HEK293 (cell line): Measurements from ENCODE around the gene BPIFA2.

ENCODE experiments used
- CTCF ChIA-PET: fragments of 350-600 bp; formaldehyde crosslinking; extraction: SDS; loops from one replicate; lab custom pipeline; 2021; ENCODE audit warnings: antibody characterized with exemption; lab: Yijun Ruan, JAX
- POLR2A ChIA-PET: fragments of 300-600 bp; formaldehyde crosslinking; extraction: SDS; loops from one replicate; lab custom pipeline; 2020; ENCODE audit warnings: antibody characterized with exemption, inconsistent platforms; lab: Yijun Ruan, JAX
- H3K27ac ChIP-seq: fragments of 200-500 bp; sonication (Bioruptor generic); 2 replicates; pipeline ENCODE4 v1.5.1; 2014; ENCODE audit warnings: low read depth, low read length, control low read depth, inconsistent platforms; ENCODE audit errors: extremely low read depth
- H3K36me3 ChIP-seq, 2 experiments: fragments of 200-500 bp in 1 of 2; sonication (Bioruptor generic) in 1 of 2; 1 replicate in 1 of 2; 2 replicates in 1 of 2; pipeline ENCODE4 v1.5.1; 2014 to 2017; ENCODE audit warnings: inconsistent platforms in 2 of 2, low read length in 2 of 2; ENCODE audit not compliant: control insufficient read depth in 2 of 2, insufficient read depth in 1 of 2
- H3K4me1 ChIP-seq: fragments of 200-500 bp; sonication (Bioruptor generic); 2 replicates; pipeline ENCODE4 v1.5.1; 2014; ENCODE audit warnings: mild to moderate bottlenecking, low read length, inconsistent platforms; ENCODE audit not compliant: control insufficient read depth, insufficient read depth
- H3K4me3 ChIP-seq: 2 replicates; pipeline ENCODE4 v1.5.1; 2011; ENCODE audit warnings: low read depth, mild to moderate bottlenecking, control low read depth, low read length, moderate library complexity
- H3K9me3 ChIP-seq: fragments of 200-500 bp; sonication (Bioruptor generic); 2 replicates; pipeline ENCODE4 v1.5.1; 2014; ENCODE audit warnings: low read depth, low read length, inconsistent platforms; ENCODE audit not compliant: control insufficient read depth, insufficient read depth
- BCL11A ChIP-seq: fragments of 450-650 bp; formaldehyde crosslinking; IDR thresholded peaks from 2 replicates; pipeline ENCODE4 v1.5.1; 2016; ENCODE audit warnings: low read depth, missing biosample characterization, missing genetic modification characterization
- HOXC10 ChIP-seq: sonication (generic); formaldehyde crosslinking; IDR thresholded peaks from 2 replicates; pipeline ENCODE4 v1.8.1; 2023; ENCODE audit warnings: mild to moderate bottlenecking, missing genetic modification reagents
- HOXD13 ChIP-seq: sonication (generic); formaldehyde crosslinking; IDR thresholded peaks from 2 replicates; pipeline ENCODE4 v1.8.0; 2022; ENCODE audit warnings: missing genetic modification reagents, borderline replicate concordance
- KLF17 ChIP-seq: fragments of 450-650 bp; formaldehyde crosslinking; IDR thresholded peaks from 2 replicates; pipeline ENCODE4 v1.5.1; 2016; ENCODE audit warnings: missing biosample characterization, missing genetic modification characterization
- PATZ1 ChIP-seq: fragments of 450-650 bp; formaldehyde crosslinking; IDR thresholded peaks from 2 replicates; pipeline ENCODE4 v1.5.1; 2016; ENCODE audit warnings: missing biosample characterization, missing genetic modification characterization
- REST ChIP-seq: fragments of 450-650 bp; formaldehyde crosslinking; IDR thresholded peaks from 2 replicates; pipeline ENCODE4 v1.5.1; 2016; ENCODE audit warnings: missing biosample characterization, missing genetic modification characterization
- SP2 ChIP-seq: fragments of 450-650 bp; formaldehyde crosslinking; IDR thresholded peaks from 2 replicates; pipeline ENCODE4 v1.5.1; 2016; ENCODE audit warnings: missing biosample characterization, missing genetic modification characterization
- SP3 ChIP-seq: fragments of 450-650 bp; formaldehyde crosslinking; IDR thresholded peaks from 2 replicates; pipeline ENCODE4 v1.5.1; 2016; ENCODE audit warnings: missing biosample characterization, missing genetic modification characterization
- SP7 ChIP-seq: fragments of 450-650 bp; formaldehyde crosslinking; IDR thresholded peaks from 2 replicates; pipeline ENCODE4 v1.5.1; 2016; ENCODE audit warnings: missing biosample characterization, missing genetic modification characterization
- ZBTB17 ChIP-seq: fragments of 450-650 bp; formaldehyde crosslinking; IDR thresholded peaks from 2 replicates; pipeline ENCODE4 v1.5.1; 2016; ENCODE audit warnings: missing biosample characterization, missing genetic modification characterization
- ZEB2 ChIP-seq: fragments of 450-650 bp; formaldehyde crosslinking; IDR thresholded peaks from 2 replicates; pipeline ENCODE4 v1.5.1; 2016; ENCODE audit warnings: missing biosample characterization, missing genetic modification characterization
- ZNF2 ChIP-seq: fragments of 450-650 bp; formaldehyde crosslinking; IDR thresholded peaks from 2 replicates; pipeline ENCODE4 v1.5.1; 2016; ENCODE audit warnings: missing biosample characterization, missing genetic modification characterization
- ZNF292 ChIP-seq: fragments of 450-650 bp; formaldehyde crosslinking; IDR thresholded peaks from 2 replicates; pipeline ENCODE4 v1.5.1; 2016; ENCODE audit warnings: low read depth, missing biosample characterization, missing genetic modification characterization, borderline replicate concordance
- ZNF366 ChIP-seq: fragments of 450-650 bp; formaldehyde crosslinking; conservative IDR thresholded peaks from 2 replicates; pipeline ENCODE4 v1.5.1; 2016; ENCODE audit warnings: missing biosample characterization, missing genetic modification characterization
- ZNF600 ChIP-seq: fragments of 450-650 bp; formaldehyde crosslinking; IDR thresholded peaks from 2 replicates; pipeline ENCODE4 v1.5.1; 2016; ENCODE audit warnings: missing biosample characterization, missing genetic modification characterization
- ZNF645 ChIP-seq: fragments of 450-650 bp; formaldehyde crosslinking; IDR thresholded peaks from 2 replicates; pipeline ENCODE4; 2016; ENCODE audit warnings: missing biosample characterization, missing genetic modification characterization
- ZNF660 ChIP-seq: fragments of 450-650 bp; IDR thresholded peaks from 2 replicates; pipeline ENCODE4 v1.5.1; 2018; ENCODE audit warnings: missing biosample characterization, mild to moderate bottlenecking, missing genetic modification characterization
- ZNF692 ChIP-seq: fragments of 450-650 bp; formaldehyde crosslinking; IDR thresholded peaks from 2 replicates; pipeline ENCODE4 v1.5.1; 2016; ENCODE audit warnings: missing biosample characterization, missing genetic modification characterization
- ZNF837 ChIP-seq: fragments of 450-650 bp; formaldehyde crosslinking; IDR thresholded peaks from 2 replicates; pipeline ENCODE4 v1.5.1; 2016; ENCODE audit warnings: missing biosample characterization, missing genetic modification characterization

BPIFA2 gene

GRCh38 chr20:33209789-33210188 is 41.8 kb downstream of the BPIFA2 start:
- Histone ChIP-seq H3K27ac (no peak overlapping the region), H3K9me3 (no peaks in the 10 kb centered on the region), H3K4me1 (no peaks in the 10 kb centered on the region), H3K4me3 (no peak overlapping the region), H3K36me3 (no peaks in the 10 kb centered on the region)
- TF ChIP-seq ZBTB17 (tag by site-specific recombination) (peak; percentile 44), SP2 (tag by site-specific recombination) (0 out of 2 replicates have a peak, but pooled peaks have one; percentile 15), ZEB2 (peak; percentile 68), HOXD13 (CRISPR knock-in tag) (peak; percentile 75), ZNF2 (no peak), ZNF366 (tag by site-specific recombination) (0 out of 2 replicates have a peak, but pooled peaks have one; percentile 13), ZNF600 (tag by site-specific recombination) (0 out of 2 replicates have a peak, but pooled peaks have one; percentile 41), REST (tag by site-specific recombination) (peak; percentile 99), ZNF837 (no peak), BCL11A (peak; percentile 51; the same call in 1 of the 2 replicates), ZNF692 (tag by site-specific recombination) (no peak), ZNF292 (tag by site-specific recombination) (no peak), PATZ1 (tag by site-specific recombination) (0 out of 2 replicates have a peak, but pooled peaks have one; percentile 34), ZNF645 (tag by site-specific recombination) (no peak), HOXC10 (CRISPR knock-in tag) (no peak), SP7 (tag by site-specific recombination) (0 out of 2 replicates have a peak, but pooled peaks have one; percentile 24), SP3 (0 out of 2 replicates have a peak, but pooled peaks have one; percentile 17), KLF17 (0 out of 2 replicates have a peak, but pooled peaks have one; percentile 39), ZNF660 (tag by site-specific recombination) (no peak)
- CTCF ChIA-PET: interaction anchor here (0.6 to 1.4 kb wide), 7 partner anchors 16 to 420 kb away, joined by 3 to 6 read pairs (median 4); no protein-coding TSS in a partner anchor
- POLR2A ChIA-PET: no interaction called here
